Calu3 (cell line): ENCODE measurements around the gene RBFOX2. TPM values are rescaled to one million over a fixed set of nuclear protein-coding genes. Genes with fewer than 3 reads are reported as not detected.
"Not testable (repeated sequence)": the region's sequence is repeated elsewhere in the genome, so short reads cannot be mapped to it uniquely, and the experiment has no call there.

Experiments
- BruUV-seq: library from RNA; stranded (reverse); fragments of 400-500 nt; replicated peaks from 2 replicates; lab custom pipeline; 2021; lab: Mats Ljungman, UMichigan
- CTCF ChIA-PET: fragments of 300-600 bp; sonication (Branson Sonifier 250); formaldehyde crosslinking; loops from one replicate; lab custom pipeline; 2022; ENCODE audit warnings: antibody characterized with exemption; lab: Charles Lee
- DNase-seq: peaks from one replicate; pipeline ENCODE4 v3.0.0; 2022
- H3K27ac Mint-ChIP-seq: one replicate; pipeline ENCODE4 v1.8.0; 2022; ENCODE audit warnings: mixed read lengths; ENCODE audit not compliant: unreplicated experiment
- H3K27me3 Mint-ChIP-seq: one replicate; pipeline ENCODE4 v1.8.0; 2022; ENCODE audit warnings: mixed read lengths; ENCODE audit not compliant: unreplicated experiment
- H3K36me3 Mint-ChIP-seq: one replicate; pipeline ENCODE4 v1.8.0; 2022; ENCODE audit warnings: mild to moderate bottlenecking, moderate library complexity, mixed read lengths; ENCODE audit not compliant: insufficient read depth, unreplicated experiment
- H3K4me1 Mint-ChIP-seq: one replicate; pipeline ENCODE4 v1.8.0; 2022; ENCODE audit warnings: mild to moderate bottlenecking, low read depth, mixed read lengths; ENCODE audit not compliant: unreplicated experiment
- H3K4me3 Mint-ChIP-seq: one replicate; pipeline ENCODE4 v1.8.0; 2022; ENCODE audit warnings: mild to moderate bottlenecking, low read depth, moderate library complexity, mixed read lengths; ENCODE audit not compliant: unreplicated experiment
- H3K9me3 Mint-ChIP-seq: one replicate; pipeline ENCODE4 v1.8.0; 2022; ENCODE audit warnings: low read depth, mixed read lengths; ENCODE audit not compliant: unreplicated experiment
- intact Hi-C: fragments of 100-400 bp; cut with micrococcal nuclease; formaldehyde crosslinking; loops from one replicate; pipeline ENCODE4 v1.10.0; 2022; ENCODE audit not compliant: unreplicated experiment
- total RNA-seq: library from RNA; stranded (reverse); gene quantifications from 2 replicates; pipeline ENCODE4 v1.2.3, GENCODE V29; 2022
- TF ChIP-seq, protein P1 (sequence below): fragments of 200-600 bp; IDR thresholded peaks from one replicate; pipeline ENCODE4 v1.8.0; 2022; ENCODE audit warnings: antibody characterized with exemption; ENCODE audit not compliant: unreplicated experiment

Gene RBFOX2
- total RNA-seq, 1 experiment from 2014 or later, result 63.1 TPM

DNA sequence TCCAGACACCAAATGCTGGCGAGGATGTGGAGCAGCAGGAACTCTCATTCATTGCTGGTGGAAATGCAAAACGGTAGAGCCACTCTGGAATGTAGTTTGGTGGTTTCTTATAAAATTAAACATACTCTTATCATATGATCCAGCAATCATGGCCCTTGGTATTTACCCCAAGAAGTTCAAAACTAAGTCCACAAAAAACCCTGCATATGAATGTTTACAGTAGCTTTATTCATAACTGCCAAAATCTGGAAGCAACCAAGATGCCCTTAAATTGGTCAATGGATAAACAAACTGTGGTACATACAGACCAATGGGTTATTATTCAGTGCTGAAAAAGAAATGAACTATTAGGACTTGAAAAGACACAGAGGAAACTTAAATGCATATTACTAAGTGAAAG lies 223.2 kb downstream of the RBFOX2 start:
- TF ChIP-seq, protein P1, sequence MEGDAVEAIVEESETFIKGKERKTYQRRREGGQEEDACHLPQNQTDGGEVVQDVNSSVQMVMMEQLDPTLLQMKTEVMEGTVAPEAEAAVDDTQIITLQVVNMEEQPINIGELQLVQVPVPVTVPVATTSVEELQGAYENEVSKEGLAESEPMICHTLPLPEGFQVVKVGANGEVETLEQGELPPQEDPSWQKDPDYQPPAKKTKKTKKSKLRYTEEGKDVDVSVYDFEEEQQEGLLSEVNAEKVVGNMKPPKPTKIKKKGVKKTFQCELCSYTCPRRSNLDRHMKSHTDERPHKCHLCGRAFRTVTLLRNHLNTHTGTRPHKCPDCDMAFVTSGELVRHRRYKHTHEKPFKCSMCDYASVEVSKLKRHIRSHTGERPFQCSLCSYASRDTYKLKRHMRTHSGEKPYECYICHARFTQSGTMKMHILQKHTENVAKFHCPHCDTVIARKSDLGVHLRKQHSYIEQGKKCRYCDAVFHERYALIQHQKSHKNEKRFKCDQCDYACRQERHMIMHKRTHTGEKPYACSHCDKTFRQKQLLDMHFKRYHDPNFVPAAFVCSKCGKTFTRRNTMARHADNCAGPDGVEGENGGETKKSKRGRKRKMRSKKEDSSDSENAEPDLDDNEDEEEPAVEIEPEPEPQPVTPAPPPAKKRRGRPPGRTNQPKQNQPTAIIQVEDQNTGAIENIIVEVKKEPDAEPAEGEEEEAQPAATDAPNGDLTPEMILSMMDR, result no peak
- intact Hi-C loops, result no loop called here
- H3K9me3 Mint-ChIP-seq, result no peaks in the 10 kb centered on the region
- no TSS peak for BruUV-seq
- no peaks in the 10 kb centered on the region for H3K27me3 Mint-ChIP-seq
- H3K27ac Mint-ChIP-seq, result no peak overlapping the region
- H3K4me1 Mint-ChIP-seq, result peaks cover 28% of the 10 kb centered on the region
- CTCF ChIA-PET, result interaction anchor here (0.6 kb wide), 1 partner anchor 340 kb away, joined by 4 read pairs; no protein-coding TSS in a partner anchor
- no peak overlapping the region for H3K4me3 Mint-ChIP-seq
- DNase-seq, result no peak
- H3K36me3 Mint-ChIP-seq, result peaks cover 16% of the 10 kb centered on the region

DNA sequence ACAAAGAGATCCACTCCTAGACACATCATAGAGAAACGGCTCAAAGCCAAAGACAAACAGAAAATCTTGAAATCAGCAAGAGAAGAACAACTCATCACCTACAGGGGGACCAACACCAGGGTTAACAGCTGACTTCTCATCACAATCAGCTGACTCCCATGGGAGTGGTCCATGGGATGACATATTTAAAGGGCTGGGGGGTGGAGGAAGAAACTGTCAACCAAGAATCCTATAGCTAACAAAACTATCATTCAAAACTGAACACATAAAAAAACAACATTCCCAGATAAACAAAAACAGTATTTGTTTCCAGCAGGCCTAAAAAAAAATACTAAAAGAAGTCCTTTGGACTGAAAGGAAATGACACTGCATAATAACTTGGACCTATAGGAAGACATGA lies 224.2 kb downstream of the RBFOX2 start:
- Mint-ChIP-seq H3K4me3 (no peak overlapping the region), H3K9me3 (no peaks in the 10 kb centered on the region), H3K36me3 (peaks cover 16% of the 10 kb centered on the region), H3K4me1 (peaks cover 28% of the 10 kb centered on the region), H3K27me3 (no peaks in the 10 kb centered on the region), H3K27ac (no peak overlapping the region)
- intact Hi-C loops, result no loop called here
- TF ChIP-seq, protein P1, result no peak
- CTCF ChIA-PET, result no interaction called here
- no peak for DNase-seq
- BruUV-seq, result no TSS peak

DNA sequence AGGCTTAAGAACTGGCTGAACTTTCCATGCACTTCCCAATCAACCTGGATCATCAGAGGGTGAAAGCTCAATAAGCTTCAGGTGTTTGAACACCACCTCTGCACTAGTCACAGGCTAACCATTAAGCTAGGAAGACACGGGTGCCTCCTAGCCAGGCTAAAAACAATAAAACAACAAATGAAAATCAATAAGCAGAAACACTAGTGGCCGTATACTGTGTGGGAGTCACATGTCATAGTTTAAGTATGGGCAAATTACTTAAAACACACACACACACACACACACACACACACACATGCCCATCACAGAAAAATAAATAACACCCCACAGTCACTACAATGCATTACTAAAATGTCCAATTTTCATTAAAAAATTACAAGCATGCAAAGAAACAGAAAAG lies 225.7 kb downstream of the RBFOX2 start:
- H3K9me3 Mint-ChIP-seq, result no peaks in the 10 kb centered on the region
- intact Hi-C loops, result no loop called here
- TF ChIP-seq, protein P1, result no peak
- peaks cover 28% of the 10 kb centered on the region for H3K4me1 Mint-ChIP-seq
- CTCF ChIA-PET, result interaction anchor here (0.6 kb wide), 1 partner anchor 129 kb away, joined by 3 read pairs; no protein-coding TSS in a partner anchor
- DNase-seq, result no peak
- no TSS peak for BruUV-seq
- peaks cover 10% of the 10 kb centered on the region for H3K36me3 Mint-ChIP-seq
- no peak overlapping the region for H3K4me3 Mint-ChIP-seq
- H3K27me3 Mint-ChIP-seq, result no peaks in the 10 kb centered on the region
- peak overlapping the region; percentile 18 for H3K27ac Mint-ChIP-seq

DNA sequence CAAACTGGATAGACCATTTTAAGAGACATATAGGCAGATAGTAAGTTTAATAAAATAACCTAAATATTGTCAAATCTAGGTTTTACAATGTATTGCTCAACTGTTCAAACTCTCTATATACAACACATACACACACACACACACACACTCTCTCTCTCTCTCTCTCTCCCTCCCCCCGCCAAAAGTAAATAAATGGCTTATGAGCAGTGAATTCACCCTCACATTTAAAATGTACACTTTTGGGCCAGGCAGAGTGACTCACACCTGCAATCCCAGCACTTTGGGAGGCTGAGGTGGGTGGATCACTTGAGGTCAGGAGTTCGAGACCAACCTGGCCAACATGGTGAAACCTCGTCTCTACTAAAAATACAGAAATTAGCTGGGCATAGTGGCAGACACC lies 227.3 kb downstream of the RBFOX2 start:
- CTCF ChIA-PET, result interaction anchor here (0.7 kb wide), 2 partner anchors 121 to 277 kb away, joined by 3 to 4 read pairs; no protein-coding TSS in a partner anchor
- H3K27me3 Mint-ChIP-seq, DNase-seq, H3K36me3 Mint-ChIP-seq, H3K4me3 Mint-ChIP-seq, H3K9me3 Mint-ChIP-seq, H3K27ac Mint-ChIP-seq, intact Hi-C loops, BruUV-seq: not testable (repeated sequence)
- peaks cover 28% of the 10 kb centered on the region for H3K4me1 Mint-ChIP-seq

DNA sequence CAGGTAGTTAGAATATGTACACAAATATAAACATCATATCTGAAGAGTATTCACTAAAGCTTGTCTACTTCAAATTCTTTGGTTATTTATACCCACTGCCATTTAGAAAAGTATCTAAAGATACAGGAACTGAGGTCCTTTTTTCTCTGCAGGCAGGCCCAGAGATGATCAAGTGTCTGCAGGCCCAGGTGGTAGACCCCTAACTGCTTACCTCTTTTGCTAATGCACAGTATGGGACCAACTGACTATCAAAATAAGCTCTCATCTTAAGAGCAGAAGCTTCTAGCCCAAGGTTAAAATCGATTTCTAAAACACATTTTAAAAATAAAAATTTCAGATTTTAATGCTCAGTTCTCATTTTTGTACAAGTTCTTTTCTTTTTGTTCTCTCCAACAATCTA lies 229.5 kb downstream of the RBFOX2 start:
- TF ChIP-seq, protein P1, result no peak
- H3K27ac Mint-ChIP-seq, result no peak overlapping the region
- H3K4me1 Mint-ChIP-seq, result peaks cover 28% of the 10 kb centered on the region
- no peak overlapping the region for H3K4me3 Mint-ChIP-seq
- no TSS peak for BruUV-seq
- H3K9me3 Mint-ChIP-seq, result no peaks in the 10 kb centered on the region
- CTCF ChIA-PET, result no interaction called here
- H3K36me3 Mint-ChIP-seq, result peaks cover 6% of the 10 kb centered on the region
- H3K27me3 Mint-ChIP-seq, result no peaks in the 10 kb centered on the region
- intact Hi-C loops, result no loop called here
- DNase-seq, result no peak
